Activated CD8-positive, alpha-beta memory T cell treated with anti-CD3 and anti-CD28 coated beads, Interleukin-2, amount 50 U/mL, for 4 hours (primary cell): ENCODE data around the gene FBXO41.
A peak's percentile ranks its signal among the peaks of the same experiment; 100 is the strongest.
"Not testable (repeated sequence)": the region's sequence is repeated elsewhere in the genome, so short reads cannot be mapped to it uniquely, and the experiment has no call there.

Experiments
- DNase-seq: peaks from one replicate; pipeline ENCODE4 v3.0.0-alpha.2; 2020

The FBXO41 gene

GRCh38 chr2:73289304-73289703 lies 5.0 kb upstream of the FBXO41 start:
- DNase-seq, result no peak

- DNase-seq, result no peak
Observed at GRCh38 chr2:73286134-73286655, 1.9 kb upstream of the FBXO41 start.

- DNase-seq, result peak; percentile 23
Observed at GRCh38 chr2:73285159-73285739, 971 bp upstream of the FBXO41 start.

DNA sequence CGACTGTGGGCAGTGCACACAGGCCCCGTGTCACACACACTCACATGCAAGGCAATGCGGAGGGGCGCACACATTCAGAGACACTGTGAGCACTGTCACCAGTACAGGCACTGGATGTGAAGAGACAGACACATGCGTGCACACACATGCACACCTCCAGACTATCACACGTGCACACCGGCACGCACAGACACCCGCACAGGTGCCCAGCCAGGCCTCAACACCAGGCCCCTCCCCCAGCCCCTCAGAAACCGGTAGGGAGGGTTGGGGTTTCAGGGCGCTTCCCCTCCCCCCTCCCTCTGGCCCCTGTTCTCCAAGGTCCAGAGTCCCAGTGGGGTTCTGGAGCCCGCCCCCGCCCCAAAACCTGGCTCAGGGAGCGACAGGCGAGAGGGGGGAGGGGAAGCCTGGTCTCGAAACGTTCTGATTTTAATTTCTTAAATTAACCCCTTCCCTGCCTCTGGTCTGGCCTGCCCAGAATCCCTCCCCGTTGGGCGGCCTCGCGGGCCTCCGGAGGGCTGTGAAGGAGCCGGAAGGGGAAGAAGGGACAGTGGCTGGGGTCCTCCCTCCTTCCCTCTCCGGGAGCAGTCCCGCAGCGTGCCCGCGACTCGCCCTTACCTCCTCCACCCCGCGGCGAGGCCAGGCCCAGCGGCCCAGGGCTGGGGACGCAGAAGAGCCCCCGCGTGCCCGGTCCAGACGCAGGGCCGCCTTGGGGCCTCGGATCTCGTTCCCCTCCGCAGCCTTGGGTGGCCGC lies 558 bp downstream of the FBXO41 start:
- DNase-seq, result peak; percentile 28

DNA sequence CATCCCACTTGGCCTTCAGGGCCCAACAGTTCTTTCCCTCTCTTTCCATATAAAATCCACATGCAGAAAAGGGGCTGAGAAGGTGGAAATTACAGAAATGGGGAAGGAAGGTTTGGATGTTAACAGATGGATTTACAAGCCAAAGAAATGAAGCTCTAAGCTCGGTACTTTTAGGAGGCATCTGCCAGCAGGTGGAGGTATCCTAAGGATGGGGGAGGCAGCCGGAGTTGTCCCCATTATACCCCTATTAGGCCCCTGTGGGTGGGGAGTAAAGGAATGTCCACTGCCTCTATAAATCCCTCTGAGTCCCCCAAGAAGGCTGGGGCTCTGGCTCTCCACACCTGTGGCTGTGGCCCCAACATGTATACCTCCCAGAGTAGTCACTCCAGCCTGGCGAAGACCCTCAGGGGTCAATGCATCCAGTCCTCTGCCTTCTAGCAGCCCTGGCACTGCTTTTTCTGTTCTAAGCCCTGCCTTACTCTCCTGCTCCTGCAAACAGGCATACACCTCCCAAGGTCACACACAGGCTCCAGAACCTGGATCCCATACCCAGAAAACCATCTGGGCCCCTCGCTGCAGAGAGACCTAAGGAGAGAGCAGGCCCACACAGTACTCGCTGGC lies 1.2 kb downstream of the FBXO41 start:
- no peak for DNase-seq

- no peak for DNase-seq
Observed at GRCh38 chr2:73281244-73281643, 3.0 kb downstream of the FBXO41 start.

DNA sequence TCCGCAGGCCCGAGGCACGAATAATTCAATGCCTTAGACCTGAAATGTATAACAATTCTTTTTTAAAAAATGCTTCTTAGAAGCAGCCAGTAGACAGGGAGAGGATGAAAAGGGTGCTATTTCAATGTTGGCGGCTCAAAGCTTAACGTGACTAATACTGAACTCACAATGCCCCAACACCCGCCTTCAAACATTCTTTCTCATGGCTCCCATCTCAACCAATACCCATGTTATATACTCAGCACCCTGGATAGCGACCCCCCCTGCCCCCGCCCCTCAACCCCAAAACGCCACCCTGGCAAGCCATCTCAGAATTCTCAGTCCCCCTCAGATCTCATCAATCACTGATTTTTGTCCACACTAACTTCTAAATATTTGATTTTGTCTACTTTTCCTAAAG lies 4.4 kb downstream of the FBXO41 start:
- no peak for DNase-seq

DNA sequence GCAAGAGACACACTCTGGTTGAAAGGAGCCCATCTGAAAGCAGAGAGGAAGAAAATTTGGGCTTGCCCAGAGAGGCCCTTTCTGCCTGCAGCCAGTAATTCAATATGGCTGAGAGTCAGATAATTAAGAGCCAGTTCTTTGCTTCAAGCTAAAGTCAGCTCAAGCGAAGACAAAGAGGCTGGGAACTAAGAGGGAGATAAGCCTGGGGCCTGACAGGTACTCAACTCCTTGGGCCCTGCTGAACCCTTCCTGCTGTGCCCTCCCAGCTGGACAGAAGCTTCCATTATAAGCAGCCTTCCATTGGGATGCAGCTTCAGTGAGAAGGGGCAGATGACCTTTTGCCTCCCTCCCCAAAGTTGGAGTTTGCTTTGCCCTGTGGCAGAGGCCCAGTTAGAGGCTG lies 12.0 kb downstream of the FBXO41 start:
- no peak for DNase-seq

DNA sequence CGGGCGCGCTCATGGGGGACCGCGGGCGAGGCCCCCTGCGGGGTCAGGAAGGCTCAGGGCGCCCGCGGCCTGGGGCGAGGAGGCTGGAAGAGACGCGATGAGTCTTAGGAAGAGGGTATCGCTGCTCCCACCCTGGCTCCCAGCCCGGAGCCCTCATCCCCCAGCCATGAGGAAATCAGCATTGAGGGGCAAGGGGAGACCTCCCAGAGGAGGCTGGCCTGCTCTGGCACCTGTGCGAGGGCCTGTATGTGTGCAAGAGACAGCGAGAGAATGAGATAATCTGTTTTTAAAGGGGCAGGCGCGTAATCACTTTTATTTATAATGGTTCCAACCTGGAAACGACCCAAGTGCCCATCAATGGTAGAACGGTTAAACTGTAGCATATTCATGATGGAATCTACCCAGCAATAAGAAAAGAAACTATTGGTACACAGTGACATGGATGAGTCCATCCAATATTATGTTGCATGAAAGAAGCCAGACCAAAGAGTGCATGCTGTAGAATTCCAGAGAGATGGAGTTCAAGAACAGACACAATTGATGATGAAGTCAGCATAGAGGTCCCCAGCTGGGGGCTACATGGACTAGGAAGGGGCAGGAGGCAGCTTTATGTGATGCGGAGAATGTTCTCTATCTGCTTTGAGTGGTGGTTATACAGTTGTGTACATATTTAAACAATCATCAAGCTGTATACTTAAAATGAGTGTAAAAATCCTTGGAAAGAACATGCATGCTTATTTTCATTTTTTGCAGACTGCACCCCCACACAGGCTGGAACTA lies 14.4 kb downstream of the FBXO41 start:
- DNase-seq, result no peak

DNA sequence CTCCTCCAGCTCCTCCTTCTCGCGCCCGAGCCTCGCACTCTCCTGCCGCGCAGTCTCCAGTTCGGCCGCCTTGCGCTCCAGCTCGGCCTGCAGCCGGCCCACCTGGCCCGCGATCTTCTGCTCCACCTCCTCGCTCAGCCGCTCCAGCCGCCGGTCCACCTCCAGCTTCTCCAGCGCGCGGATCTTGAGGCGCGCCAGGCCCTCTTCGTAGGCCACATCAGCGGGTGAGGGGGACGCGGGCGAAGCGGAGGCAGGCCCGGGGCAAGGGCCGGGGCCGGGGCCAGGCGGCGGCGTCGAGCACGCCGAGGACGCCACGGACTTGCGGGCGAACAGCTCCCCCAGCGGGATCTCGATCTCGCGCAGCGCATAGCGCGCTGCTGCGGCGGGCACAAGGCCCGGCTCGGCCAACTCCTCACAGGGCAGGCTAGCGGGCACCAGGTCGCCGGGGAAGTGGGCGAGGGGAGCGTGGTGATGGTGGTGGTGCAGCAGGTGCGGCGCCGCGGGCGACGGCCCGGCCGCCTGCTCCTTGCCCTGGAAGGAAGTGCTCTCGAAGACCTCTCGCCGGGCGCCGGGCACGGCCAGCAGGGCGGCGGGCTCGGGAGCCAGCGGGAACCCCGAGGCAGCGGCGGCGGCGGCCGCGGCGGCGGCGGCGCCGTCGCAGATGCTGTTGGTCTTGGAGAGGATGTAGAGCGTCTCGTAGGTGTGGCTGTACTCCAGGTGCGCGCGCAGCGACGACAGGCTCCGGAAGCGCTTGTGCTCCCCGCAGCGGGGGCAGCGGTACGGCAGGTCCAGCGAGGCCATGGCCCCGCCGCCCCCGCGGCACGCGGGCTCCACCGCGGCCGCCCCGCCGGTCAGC lies 15.2 kb downstream of the FBXO41 start:
- DNase-seq, result peak; percentile 76

GRCh38 chr2:73268366-73268829 lies 15.9 kb downstream of the FBXO41 start:
- DNase-seq, result no peak

DNA sequence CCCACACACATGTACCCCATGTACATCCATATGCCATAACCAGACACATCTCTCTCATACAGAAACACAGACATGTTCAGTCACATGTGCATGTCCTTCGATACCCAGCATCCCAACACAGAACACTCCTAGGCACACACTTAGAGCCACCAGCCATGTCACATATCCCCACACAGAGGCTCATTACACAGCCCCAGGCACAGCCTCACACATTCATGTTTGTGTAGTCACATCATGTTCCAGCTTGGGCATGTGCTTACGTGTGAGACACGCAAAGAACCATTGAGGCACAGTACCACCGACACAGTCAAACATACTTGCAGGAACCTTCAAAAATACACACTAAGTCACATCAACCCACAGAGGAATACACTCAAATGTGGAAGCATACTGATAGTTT lies 17.3 kb downstream of the FBXO41 start:
- DNase-seq, result no peak

DNA sequence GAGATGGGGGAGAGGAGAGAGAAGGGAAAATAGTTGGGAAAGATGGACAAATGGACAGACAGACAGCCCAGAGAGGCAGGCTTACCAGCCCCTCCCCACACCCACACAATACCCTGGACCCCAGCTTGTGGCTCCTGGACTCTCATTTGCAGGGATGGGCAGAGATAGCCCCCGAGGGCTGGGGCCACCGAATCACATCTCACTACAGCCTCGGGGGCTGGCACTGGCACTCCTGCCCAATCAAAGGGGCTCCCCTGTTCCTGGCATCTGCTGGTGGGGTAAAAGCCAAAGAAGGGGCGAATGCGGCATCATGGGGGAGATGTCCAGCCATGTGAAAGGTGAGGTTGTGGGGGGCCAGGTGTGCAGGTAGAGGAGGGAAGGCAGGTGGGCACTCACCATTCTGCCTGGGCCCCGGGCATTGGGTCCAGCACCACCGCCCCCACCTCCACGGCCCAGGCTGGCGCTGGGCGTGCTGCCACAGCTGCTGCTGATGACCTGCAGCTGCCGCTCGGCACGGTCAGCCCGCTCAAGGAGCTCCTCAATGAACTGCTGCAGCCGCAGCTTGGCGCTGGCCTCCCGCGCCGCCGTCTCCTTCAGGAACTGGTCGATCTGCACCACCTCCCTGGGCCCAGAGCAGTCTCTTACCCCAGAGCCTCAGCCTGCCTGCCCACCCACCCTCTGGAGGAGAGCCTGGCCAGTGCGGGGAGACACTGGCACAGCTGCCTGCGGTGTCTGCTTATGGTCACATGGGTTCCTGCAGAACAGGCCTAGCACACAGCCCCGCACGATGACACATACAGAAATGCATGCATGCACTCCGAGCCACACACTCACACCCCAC lies 18.0 kb downstream of the FBXO41 start:
- no peak for DNase-seq

DNA sequence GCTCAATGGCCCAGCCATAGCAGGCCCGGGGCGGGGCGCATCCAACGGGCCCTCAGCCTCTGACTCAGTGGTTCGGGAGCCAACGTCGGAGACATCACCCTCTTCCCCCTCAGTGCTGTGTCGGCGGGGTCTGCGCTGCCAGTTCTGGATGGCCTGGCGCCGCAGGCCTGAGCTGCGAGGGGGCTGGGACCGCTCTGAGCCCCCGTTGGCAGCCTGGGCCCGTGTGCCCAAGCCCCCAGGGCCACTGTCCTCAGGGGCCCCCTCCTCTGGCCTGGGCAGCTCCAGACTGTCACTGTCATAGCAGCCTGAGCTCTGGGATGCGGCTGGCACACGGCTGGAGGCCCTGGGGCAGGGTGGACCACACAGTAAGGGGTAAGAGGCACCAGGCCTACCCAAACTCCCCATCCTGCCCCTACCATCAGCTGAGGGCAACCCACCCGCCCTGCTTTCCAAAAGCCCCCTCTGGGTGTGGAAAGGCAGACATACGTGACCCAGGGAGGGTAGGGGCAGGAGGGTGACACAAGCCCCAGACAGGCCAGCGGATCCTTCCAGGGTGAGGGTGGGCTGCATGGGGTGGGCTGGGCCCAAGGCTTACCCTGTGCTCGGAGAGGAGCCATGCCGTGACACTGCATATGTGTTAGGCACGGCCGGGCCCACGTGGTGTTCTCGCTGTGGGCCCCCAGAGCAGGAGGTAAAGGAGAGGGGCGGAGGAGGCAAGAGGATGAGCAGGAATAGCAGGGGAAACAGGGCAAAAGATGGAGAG lies 18.8 kb downstream of the FBXO41 start:
- DNase-seq, result no peak

- no peak for DNase-seq
Observed at GRCh38 chr2:73264783-73265182, 19.5 kb downstream of the FBXO41 start.

DNA sequence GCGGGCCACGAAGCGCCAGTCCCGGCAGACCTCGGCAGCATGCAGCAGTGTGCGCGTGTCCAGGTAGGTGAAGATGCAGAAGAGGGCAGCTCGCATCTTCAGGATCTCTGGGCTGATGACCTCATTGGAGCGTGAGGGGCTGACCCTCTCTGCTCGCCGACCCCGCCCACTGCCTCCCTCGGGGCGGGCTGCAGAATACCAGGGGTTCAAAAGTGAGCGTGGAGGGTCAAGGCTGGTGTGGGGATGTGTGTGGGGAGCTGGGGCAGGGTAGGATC lies 20.0 kb downstream of the FBXO41 start:
- DNase-seq, result no peak

DNA sequence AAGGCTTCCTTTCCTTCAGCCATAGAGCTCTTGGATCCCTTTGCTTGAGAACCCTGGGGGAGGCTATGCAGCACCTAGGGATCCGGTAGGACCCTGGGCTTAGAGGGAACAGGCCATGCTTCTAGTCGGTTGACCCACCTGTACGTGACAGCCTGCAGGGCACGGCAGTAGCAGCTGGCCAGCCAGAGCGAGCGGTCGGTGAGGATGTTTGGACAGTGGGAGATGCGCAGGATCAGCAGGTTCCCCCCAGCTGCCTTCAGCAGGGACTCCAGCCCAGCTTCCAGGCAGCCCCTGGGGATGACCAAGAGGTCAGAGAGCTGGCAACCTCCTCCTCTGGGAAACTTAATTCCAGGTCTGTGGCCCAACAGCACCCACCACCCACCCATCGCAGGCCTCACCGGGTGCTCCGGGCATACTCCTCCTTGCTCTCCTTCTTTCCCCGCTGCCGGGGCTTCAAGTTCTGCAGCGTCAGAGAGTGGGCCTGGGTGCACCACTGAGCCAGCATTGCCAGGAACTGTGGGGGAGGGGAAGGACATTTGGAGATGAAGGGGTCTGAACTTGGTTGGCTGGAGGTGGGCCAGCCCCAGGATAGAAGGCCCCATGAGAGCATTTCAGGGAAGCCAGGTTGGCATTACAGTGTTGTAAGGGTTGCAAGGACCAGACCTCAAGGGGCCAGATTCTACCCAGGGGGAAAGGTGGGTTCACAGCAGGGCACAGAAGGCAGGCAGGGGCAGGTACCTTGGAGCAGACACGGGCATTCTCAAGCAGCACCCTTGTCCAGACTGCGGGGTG lies 20.5 kb downstream of the FBXO41 start:
- DNase-seq, result no peak

GRCh38 chr2:73262691-73263429 lies 21.4 kb downstream of the FBXO41 start:
- not testable (repeated sequence) for DNase-seq

GRCh38 chr2:73262108-73262651 lies 22.1 kb downstream of the FBXO41 start:
- DNase-seq, result no peak
